HG02798 (cell line): ENCODE measurements around the gene ERGIC1.
A peak's percentile ranks its signal among the peaks of the same experiment; 100 is the strongest.
"Not testable (repeated sequence)": the region's sequence is repeated elsewhere in the genome, so short reads cannot be mapped to it uniquely, and the experiment has no call there.

Experiments
- ATAC-seq: cut with Tn5 transposase; IDR thresholded peaks from one replicate; pipeline ENCODE4 v1.9.1; 2021; ENCODE audit warnings: mild to moderate bottlenecking; ENCODE audit not compliant: unreplicated experiment, poor library complexity

ERGIC1 gene

GRCh38 chr5:172897067-172897466, 63.0 kb downstream of the ERGIC1 start:
- ATAC-seq, result not testable (repeated sequence)

GRCh38 chr5:172897481-172898217, 63.6 kb downstream of the ERGIC1 start:
- ATAC-seq, result no peak

- ATAC-seq, result no peak
These were observed 64.3 kb downstream of the ERGIC1 start for GRCh38 chr5:172898218-172898842.

GRCh38 chr5:172898843-172899369, 64.9 kb downstream of the ERGIC1 start:
- ATAC-seq, result no peak

- ATAC-seq, result no peak
These were observed 65.4 kb downstream of the ERGIC1 start for GRCh38 chr5:172899436-172899835.

GRCh38 chr5:172901012-172901780, 67.1 kb downstream of the ERGIC1 start:
- no peak for ATAC-seq

GRCh38 chr5:172901788-172902496, 67.9 kb downstream of the ERGIC1 start:
- no peak for ATAC-seq

- ATAC-seq, result no peak
These were observed 68.7 kb downstream of the ERGIC1 start for GRCh38 chr5:172902497-172903472.

GRCh38 chr5:172903790-172904189, 69.7 kb downstream of the ERGIC1 start:
- ATAC-seq, result no peak

GRCh38 chr5:172904312-172904642, 70.2 kb downstream of the ERGIC1 start:
- no peak for ATAC-seq

- ATAC-seq, result no peak
These were observed 70.7 kb downstream of the ERGIC1 start for GRCh38 chr5:172904643-172905345.

GRCh38 chr5:172905346-172906140, 71.5 kb downstream of the ERGIC1 start:
- no peak for ATAC-seq

GRCh38 chr5:172906436-172906835, 72.4 kb downstream of the ERGIC1 start:
- peak; percentile 45 for ATAC-seq

GRCh38 chr5:172906888-172907287, 72.8 kb downstream of the ERGIC1 start:
- ATAC-seq, result no peak

GRCh38 chr5:172907657-172908056, 73.6 kb downstream of the ERGIC1 start:
- no peak for ATAC-seq

- no peak for ATAC-seq
These were observed 74.6 kb downstream of the ERGIC1 start for GRCh38 chr5:172908662-172909061.

- ATAC-seq, result no peak
These were observed 76.0 kb downstream of the ERGIC1 start for GRCh38 chr5:172909931-172910502.
